ENCODE measurements around the gene FMNL2. TPM values are rescaled to one million over a fixed set of nuclear protein-coding genes. Genes with fewer than 3 reads are reported as not detected.
"Not testable (repeated sequence)": the region's sequence is repeated elsewhere in the genome, so short reads cannot be mapped to it uniquely, and the experiment has no call there.

Gene FMNL2
- total RNA-seq, 4 donors from 2014 or later: 23.5 to 28.0 (median 23.8) TPM

GRCh38 chr2:152518034-152518433, 183.1 kb downstream of the FMNL2 start:
- Histone ChIP-seq H3K27ac (replicated peaks in 1 of 4) (no peak overlapping the region), H3K9me3 (no peaks in the 10 kb centered on the region), H3K36me3 (no peaks in the 10 kb centered on the region), H3K4me3 (no peak overlapping the region), H3K4me1 (peaks cover 0 to 22% (median 7%) of the 10 kb centered on the region in 4 donors), H3K27me3 (no peaks in the 10 kb centered on the region)
- intact Hi-C loops (cut with DNase I): no loop called here
- 100% methylated on average over 1 of the region's 1 CpG for WGBS
- no peak for TF ChIP-seq CTCF (IDR thresholded peaks at IDR 0.05)
- TF ChIP-seq EP300 (IDR thresholded peaks at IDR 0.05): no peak
- TF ChIP-seq POLR2AphosphoS5 (IDR thresholded peaks at IDR 0.05): no peak
- no peak for TF ChIP-seq POLR2A (IDR thresholded peaks at IDR 0.05; ENCODE audit: low read depth)
- no peak for DNase-seq (ENCODE audit: extremely low spot score)

GRCh38 chr2:152518641-152519580, 183.9 kb downstream of the FMNL2 start:
- Histone ChIP-seq H3K9me3 (no peaks in the 10 kb centered on the region), H3K4me3 (no peak overlapping the region), H3K4me1 (peaks cover 0 to 15% (median under 1%) of the 10 kb centered on the region in 4 donors), H3K27me3 (no peaks in the 10 kb centered on the region), H3K27ac (replicated peaks in 1 of 4) (no peak overlapping the region), H3K36me3 (no peaks in the 10 kb centered on the region)
- TF ChIP-seq POLR2AphosphoS5 (IDR thresholded peaks at IDR 0.05) (no peak), POLR2A (IDR thresholded peaks at IDR 0.05; ENCODE audit: low read depth) (no peak), EP300 (IDR thresholded peaks at IDR 0.05) (no peak), CTCF (IDR thresholded peaks at IDR 0.05) (no peak)
- WGBS: 65% methylated on average over 14 of the region's 14 CpGs
- DNase-seq (ENCODE audit: extremely low spot score): no peak
- intact Hi-C loops (cut with DNase I): no loop called here

GRCh38 chr2:152519581-152519952, 184.6 kb downstream of the FMNL2 start:
- intact Hi-C loops (cut with DNase I): no loop called here
- peaks cover 0 to 14% (median 0%) of the 10 kb centered on the region in 4 donors for H3K4me1 ChIP-seq
- H3K27me3 ChIP-seq: no peaks in the 10 kb centered on the region
- TF ChIP-seq CTCF (IDR thresholded peaks at IDR 0.05) (no peak), POLR2AphosphoS5 (IDR thresholded peaks at IDR 0.05) (no peak), EP300 (IDR thresholded peaks at IDR 0.05) (no peak)
- no peak overlapping the region for H3K4me3 ChIP-seq
- no peak overlapping the region for H3K27ac ChIP-seq (replicated peaks in 1 of 4)
- no peaks in the 10 kb centered on the region for H3K9me3 ChIP-seq
- H3K36me3 ChIP-seq: no peaks in the 10 kb centered on the region
- 57% methylated on average over 2 of the region's 2 CpGs for WGBS
- no peak for DNase-seq (ENCODE audit: extremely low spot score)

- Histone ChIP-seq H3K9me3 (no peaks in the 10 kb centered on the region), H3K36me3 (no peaks in the 10 kb centered on the region), H3K27ac (replicated peaks in 1 of 4) (no peak overlapping the region), H3K27me3 (no peaks in the 10 kb centered on the region), H3K4me1 (peaks cover 0 to 14% (median 3%) of the 10 kb centered on the region in 4 donors), H3K4me3 (no peak overlapping the region)
- intact Hi-C loops (cut with DNase I): no loop called here
- TF ChIP-seq EP300 (IDR thresholded peaks at IDR 0.05) (no peak), POLR2A (IDR thresholded peaks at IDR 0.05; ENCODE audit: low read depth) (no peak), POLR2AphosphoS5 (IDR thresholded peaks at IDR 0.05) (no peak), CTCF (IDR thresholded peaks at IDR 0.05) (no peak)
- no peak for DNase-seq (ENCODE audit: extremely low spot score)
Observed at GRCh38 chr2:152520759-152521158, 185.8 kb downstream of the FMNL2 start.

GRCh38 chr2:152522446-152522845, 187.5 kb downstream of the FMNL2 start:
- H3K9me3 ChIP-seq; intact Hi-C loops (cut with DNase I); H3K36me3 ChIP-seq; H3K27me3 ChIP-seq; H3K27ac ChIP-seq (replicated peaks in 1 of 4); H3K4me3 ChIP-seq; DNase-seq (ENCODE audit: extremely low spot score): not testable (repeated sequence)
- peaks cover 0 to 14% (median 8%) of the 10 kb centered on the region in 4 donors for H3K4me1 ChIP-seq
- WGBS: 76% methylated on average over 3 of the region's 3 CpGs

Measured in esophagus muscularis mucosa (tissue), 4 donors.